Adrenal gland (tissue), 5 donors: ENCODE data around the gene RNLS.

Experiments
- CTCF ChIP-seq, 6 experiments: fragments of 450-650 bp in 4 of 6; fragments of 200-600 bp in 2 of 6; sonication (generic) in 1 of 6; IDR thresholded peaks; 1 replicate in 5 of 6; 2 replicates in 1 of 6; pipeline versions ENCODE4 v1.5.1 to v1.8.0; 2016 to 2021; ENCODE audit warnings: antibody characterized with exemption in 6 of 6, mild to moderate bottlenecking in 2 of 6, moderate library complexity in 1 of 6
- POLR2A ChIP-seq, 2 donors: fragments of 450-650 bp; IDR thresholded peaks; one replicate each; pipeline ENCODE4 v1.6.1; 2017; ENCODE audit warnings: antibody characterized with exemption in 2 of 2, mild to moderate bottlenecking in 2 of 2, moderate library complexity in 1 of 2
- donor health status: DM: no; HTN: no; CAD: no.

GRCh38 chr10:88253128-88253527 is 330.0 kb downstream of the RNLS start:
- TF ChIP-seq CTCF (IDR thresholded peaks at IDR 0.05) (no peak), POLR2A (IDR thresholded peaks at IDR 0.05) (no peak)
